HepG2 (cell line): ENCODE results near the gene SCYGR6. TPM values are rescaled to one million over a fixed set of nuclear protein-coding genes. Genes with fewer than 3 reads are reported as not detected.

ENCODE experiments used
- HES4 ChIP-seq: sonication (generic); formaldehyde crosslinking; IDR thresholded peaks from 2 replicates; pipeline ENCODE4 v1.9.0; 2021; ENCODE audit warnings: mild to moderate bottlenecking, missing genetic modification reagents, borderline replicate concordance
- HNRNPUL1 ChIP-seq: fragments of 200-400 bp; formaldehyde crosslinking; IDR thresholded peaks from 2 replicates; pipeline ENCODE4 v1.6.1; 2017; ENCODE audit warnings: low read depth, mild to moderate bottlenecking, low read length, moderate library complexity
- MAFG ChIP-seq: sonication (generic); formaldehyde crosslinking; IDR thresholded peaks from 2 replicates; pipeline ENCODE4 v1.5.1; 2020; ENCODE audit warnings: mild to moderate bottlenecking, missing genetic modification reagents
- POLR2A ChIP-seq, 2 experiments: IDR thresholded peaks; 2 replicates each; pipeline ENCODE4 v1.6.1; 2011; ENCODE audit warnings: low read depth in 2 of 2, low read length in 2 of 2, mild to moderate bottlenecking in 1 of 2, moderate library complexity in 1 of 2; ENCODE audit not compliant: insufficient read depth in 1 of 2
- SAP130 ChIP-seq: IDR thresholded peaks from 2 replicates; pipeline ENCODE4 v1.6.1; 2016; ENCODE audit warnings: low read depth
- SMAD1 ChIP-seq: sonication (generic); formaldehyde crosslinking; IDR thresholded peaks from 2 replicates; pipeline ENCODE4 v1.4.0; 2020; ENCODE audit warnings: missing genetic modification reagents, low read depth, mild to moderate bottlenecking, borderline replicate concordance
- SOX6 ChIP-seq, 2 experiments: fragments of 450-650 bp in 1 of 2; sonication (generic) in 1 of 2; formaldehyde crosslinking in 1 of 2; IDR thresholded peaks; 2 replicates each; pipeline versions ENCODE4 v1.4.0 to v1.6.1; 2017 to 2020; ENCODE audit warnings: antibody characterized with exemption in 1 of 2, mild to moderate bottlenecking in 1 of 2, missing genetic modification reagents in 1 of 2
- STAG1 ChIP-seq: sonication (generic); formaldehyde crosslinking; IDR thresholded peaks from 2 replicates; pipeline ENCODE4 v1.4.0; 2020; ENCODE audit warnings: missing genetic modification reagents
- TAF1 ChIP-seq: sonication (generic); formaldehyde crosslinking; IDR thresholded peaks from 2 replicates; pipeline ENCODE4 v1.4.0; 2020; ENCODE audit warnings: missing genetic modification reagents
- ZFP37 ChIP-seq: sonication (generic); formaldehyde crosslinking; IDR thresholded peaks from 2 replicates; pipeline ENCODE4 v1.4.0; 2020; ENCODE audit warnings: missing genetic modification reagents, borderline replicate concordance
- polyA plus RNA-seq, 8 experiments: library from polyadenylated mRNA; depleted of rRNA in 3 of 8; stranded (reverse) in 7 of 8; unstranded in 1 of 8; fragments of >200 nt; fragmentation: Illumina TruSeq in 4 of 8; extraction: Trizol in 4 of 8; gene quantifications; 2 replicates each; pipeline versions ENCODE4 v1.2.1 to v1.2.3, GENCODE V29; 2011 to 2016; ENCODE audit warnings: low read depth in 4 of 8, missing spikeins in 1 of 8, mixed read lengths in 1 of 8; ENCODE audit not compliant: insufficient read depth in 1 of 8
- total RNA-seq, 5 experiments: library from RNA; depleted of rRNA; stranded (reverse); fragments of >200 nt; fragmentation: Illumina TruSeq; extraction: Trizol; gene quantifications; 2 replicates each; pipeline ENCODE4 v1.2.3, GENCODE V29; 2016; ENCODE audit warnings: low read depth in 1 of 5
- TF ChIP-seq, protein P1 (sequence below): sonication (generic); formaldehyde crosslinking; IDR thresholded peaks from 2 replicates; pipeline ENCODE4 v1.4.0; 2020; ENCODE audit warnings: mild to moderate bottlenecking, missing genetic modification reagents
- TF ChIP-seq, protein P2 (sequence below): sonication (generic); formaldehyde crosslinking; IDR thresholded peaks from 2 replicates; pipeline ENCODE4 v1.4.0; 2020; ENCODE audit warnings: missing genetic modification reagents, borderline replicate concordance
- TF ChIP-seq, protein P3 (sequence below): sonication (generic); formaldehyde crosslinking; IDR thresholded peaks from 2 replicates; pipeline ENCODE4 v1.4.0; 2020; ENCODE audit warnings: missing genetic modification reagents
- TF ChIP-seq, protein P4 (sequence below): sonication (generic); formaldehyde crosslinking; IDR thresholded peaks from 2 replicates; pipeline ENCODE4 v1.5.1; 2020; ENCODE audit warnings: missing genetic modification reagents, mild to moderate bottlenecking, borderline replicate concordance
- TF ChIP-seq, protein P5 (sequence below): IDR thresholded peaks from 2 replicates; pipeline ENCODE4 v1.6.1; 2016; ENCODE audit warnings: low read depth, borderline replicate concordance
- TF ChIP-seq, protein P6 (sequence below): sonication (generic); formaldehyde crosslinking; IDR thresholded peaks from 2 replicates; pipeline ENCODE4 v1.4.0; 2020; ENCODE audit warnings: mild to moderate bottlenecking, low read depth, missing genetic modification reagents
- TF ChIP-seq, protein P7 (sequence below): sonication (generic); formaldehyde crosslinking; IDR thresholded peaks from 2 replicates; pipeline ENCODE4 v1.4.0; 2020; ENCODE audit warnings: mild to moderate bottlenecking, missing genetic modification reagents

The SCYGR6 gene
- total and polyA plus RNA-seq, 2 of the 13 experiments (the other 11 are each of a cell fraction or from before 2014, with no cell fraction given) = not detected

DNA sequence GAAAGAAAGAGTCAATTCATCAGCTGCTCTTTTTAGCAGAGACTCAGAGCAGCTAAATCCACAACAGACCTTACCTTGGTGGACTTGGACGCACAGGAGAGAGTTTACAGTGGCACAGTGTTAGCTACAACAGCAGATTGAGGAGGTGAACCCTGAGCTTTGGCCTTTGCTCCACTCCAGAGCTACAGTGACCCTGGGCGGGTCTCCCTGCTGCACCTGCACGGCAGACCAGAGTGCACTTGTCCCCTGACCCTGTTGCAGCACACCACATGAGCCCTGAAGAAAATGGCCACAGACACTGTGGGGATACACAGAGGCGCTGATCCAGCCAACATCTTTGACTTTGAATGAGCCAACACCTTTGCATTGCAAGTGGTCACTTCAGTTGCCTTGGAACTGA lies 17.7 kb downstream of the SCYGR6 start (continued):
- TF ChIP-seq, protein P1, sequence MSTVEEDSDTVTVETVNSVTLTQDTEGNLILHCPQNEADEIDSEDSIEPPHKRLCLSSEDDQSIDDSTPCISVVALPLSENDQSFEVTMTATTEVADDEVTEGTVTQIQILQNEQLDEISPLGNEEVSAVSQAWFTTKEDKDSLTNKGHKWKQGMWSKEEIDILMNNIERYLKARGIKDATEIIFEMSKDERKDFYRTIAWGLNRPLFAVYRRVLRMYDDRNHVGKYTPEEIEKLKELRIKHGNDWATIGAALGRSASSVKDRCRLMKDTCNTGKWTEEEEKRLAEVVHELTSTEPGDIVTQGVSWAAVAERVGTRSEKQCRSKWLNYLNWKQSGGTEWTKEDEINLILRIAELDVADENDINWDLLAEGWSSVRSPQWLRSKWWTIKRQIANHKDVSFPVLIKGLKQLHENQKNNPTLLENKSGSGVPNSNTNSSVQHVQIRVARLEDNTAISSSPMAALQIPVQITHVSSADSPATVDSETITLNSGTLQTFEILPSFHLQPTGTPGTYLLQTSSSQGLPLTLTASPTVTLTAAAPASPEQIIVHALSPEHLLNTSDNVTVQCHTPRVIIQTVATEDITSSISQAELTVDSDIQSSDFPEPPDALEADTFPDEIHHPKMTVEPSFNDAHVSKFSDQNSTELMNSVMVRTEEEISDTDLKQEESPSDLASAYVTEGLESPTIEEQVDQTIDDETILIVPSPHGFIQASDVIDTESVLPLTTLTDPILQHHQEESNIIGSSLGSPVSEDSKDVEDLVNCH (CRISPR knock-in tag) = no peak
- TF ChIP-seq HNRNPUL1 = no peak
- TF ChIP-seq ZFP37 (CRISPR knock-in tag) = no peak
- no peak for TF ChIP-seq TAF1 (CRISPR knock-in tag)
- TF ChIP-seq, protein P2, sequence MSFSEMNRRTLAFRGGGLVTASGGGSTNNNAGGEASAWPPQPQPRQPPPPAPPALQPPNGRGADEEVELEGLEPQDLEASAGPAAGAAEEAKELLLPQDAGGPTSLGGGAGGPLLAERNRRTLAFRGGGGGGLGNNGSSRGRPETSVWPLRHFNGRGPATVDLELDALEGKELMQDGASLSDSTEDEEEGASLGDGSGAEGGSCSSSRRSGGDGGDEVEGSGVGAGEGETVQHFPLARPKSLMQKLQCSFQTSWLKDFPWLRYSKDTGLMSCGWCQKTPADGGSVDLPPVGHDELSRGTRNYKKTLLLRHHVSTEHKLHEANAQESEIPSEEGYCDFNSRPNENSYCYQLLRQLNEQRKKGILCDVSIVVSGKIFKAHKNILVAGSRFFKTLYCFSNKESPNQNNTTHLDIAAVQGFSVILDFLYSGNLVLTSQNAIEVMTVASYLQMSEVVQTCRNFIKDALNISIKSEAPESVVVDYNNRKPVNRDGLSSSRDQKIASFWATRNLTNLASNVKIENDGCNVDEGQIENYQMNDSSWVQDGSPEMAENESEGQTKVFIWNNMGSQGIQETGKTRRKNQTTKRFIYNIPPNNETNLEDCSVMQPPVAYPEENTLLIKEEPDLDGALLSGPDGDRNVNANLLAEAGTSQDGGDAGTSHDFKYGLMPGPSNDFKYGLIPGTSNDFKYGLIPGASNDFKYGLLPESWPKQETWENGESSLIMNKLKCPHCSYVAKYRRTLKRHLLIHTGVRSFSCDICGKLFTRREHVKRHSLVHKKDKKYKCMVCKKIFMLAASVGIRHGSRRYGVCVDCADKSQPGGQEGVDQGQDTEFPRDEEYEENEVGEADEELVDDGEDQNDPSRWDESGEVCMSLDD = no peak
- TF ChIP-seq SOX6 (IDR thresholded peaks at IDR 0.05) = no peak
- TF ChIP-seq SOX6 (CRISPR knock-in tag; IDR thresholded peaks at IDR 0.05) = peak; percentile 68
- peak; percentile 34; the same call in 1 of the 2 replicates for TF ChIP-seq SAP130 (CRISPR knock-in tag)
- TF ChIP-seq, protein P3, sequence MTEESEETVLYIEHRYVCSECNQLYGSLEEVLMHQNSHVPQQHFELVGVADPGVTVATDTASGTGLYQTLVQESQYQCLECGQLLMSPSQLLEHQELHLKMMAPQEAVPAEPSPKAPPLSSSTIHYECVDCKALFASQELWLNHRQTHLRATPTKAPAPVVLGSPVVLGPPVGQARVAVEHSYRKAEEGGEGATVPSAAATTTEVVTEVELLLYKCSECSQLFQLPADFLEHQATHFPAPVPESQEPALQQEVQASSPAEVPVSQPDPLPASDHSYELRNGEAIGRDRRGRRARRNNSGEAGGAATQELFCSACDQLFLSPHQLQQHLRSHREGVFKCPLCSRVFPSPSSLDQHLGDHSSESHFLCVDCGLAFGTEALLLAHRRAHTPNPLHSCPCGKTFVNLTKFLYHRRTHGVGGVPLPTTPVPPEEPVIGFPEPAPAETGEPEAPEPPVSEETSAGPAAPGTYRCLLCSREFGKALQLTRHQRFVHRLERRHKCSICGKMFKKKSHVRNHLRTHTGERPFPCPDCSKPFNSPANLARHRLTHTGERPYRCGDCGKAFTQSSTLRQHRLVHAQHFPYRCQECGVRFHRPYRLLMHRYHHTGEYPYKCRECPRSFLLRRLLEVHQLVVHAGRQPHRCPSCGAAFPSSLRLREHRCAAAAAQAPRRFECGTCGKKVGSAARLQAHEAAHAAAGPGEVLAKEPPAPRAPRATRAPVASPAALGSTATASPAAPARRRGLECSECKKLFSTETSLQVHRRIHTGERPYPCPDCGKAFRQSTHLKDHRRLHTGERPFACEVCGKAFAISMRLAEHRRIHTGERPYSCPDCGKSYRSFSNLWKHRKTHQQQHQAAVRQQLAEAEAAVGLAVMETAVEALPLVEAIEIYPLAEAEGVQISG = peak; percentile 39; the same call in 1 of the 2 replicates
- no peak for TF ChIP-seq STAG1 (CRISPR knock-in tag)
- no peak for TF ChIP-seq MAFG (CRISPR knock-in tag)
- TF ChIP-seq, protein P4, sequence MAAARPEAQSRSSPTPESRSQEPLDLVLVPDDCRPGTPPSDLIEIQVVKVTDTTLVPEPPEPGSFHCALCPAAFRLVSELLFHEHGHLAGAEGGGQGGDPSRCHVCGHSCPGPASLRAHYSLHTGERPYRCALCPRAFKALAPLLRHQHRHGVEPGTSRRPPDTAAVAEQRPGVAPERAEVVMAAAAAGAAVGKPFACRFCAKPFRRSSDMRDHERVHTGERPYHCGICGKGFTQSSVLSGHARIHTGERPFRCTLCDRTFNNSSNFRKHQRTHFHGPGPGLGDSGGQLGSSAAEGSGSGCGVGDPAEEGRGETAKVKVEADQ (CRISPR knock-in tag) = no peak; the same call in 1 of the 2 replicates
- no peak; the same call in 1 of the 2 replicates for TF ChIP-seq SMAD1 (CRISPR knock-in tag)
- TF ChIP-seq POLR2A (IDR thresholded peaks at IDR 0.05; ENCODE audit: insufficient read depth in 1 of 2, low read depth in 2 of 2, low read length in 2 of 2) = no peak
- TF ChIP-seq, protein P5, sequence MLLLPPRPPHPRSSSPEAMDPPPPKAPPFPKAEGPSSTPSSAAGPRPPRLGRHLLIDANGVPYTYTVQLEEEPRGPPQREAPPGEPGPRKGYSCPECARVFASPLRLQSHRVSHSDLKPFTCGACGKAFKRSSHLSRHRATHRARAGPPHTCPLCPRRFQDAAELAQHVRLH = no peak
- TF ChIP-seq HES4 (CRISPR knock-in tag) = 0 out of 2 replicates have a peak, but pooled peaks have one; percentile 27
- TF ChIP-seq, protein P6, sequence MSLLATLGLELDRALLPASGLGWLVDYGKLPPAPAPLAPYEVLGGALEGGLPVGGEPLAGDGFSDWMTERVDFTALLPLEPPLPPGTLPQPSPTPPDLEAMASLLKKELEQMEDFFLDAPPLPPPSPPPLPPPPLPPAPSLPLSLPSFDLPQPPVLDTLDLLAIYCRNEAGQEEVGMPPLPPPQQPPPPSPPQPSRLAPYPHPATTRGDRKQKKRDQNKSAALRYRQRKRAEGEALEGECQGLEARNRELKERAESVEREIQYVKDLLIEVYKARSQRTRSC (CRISPR knock-in tag) = no peak
- TF ChIP-seq, protein P7, sequence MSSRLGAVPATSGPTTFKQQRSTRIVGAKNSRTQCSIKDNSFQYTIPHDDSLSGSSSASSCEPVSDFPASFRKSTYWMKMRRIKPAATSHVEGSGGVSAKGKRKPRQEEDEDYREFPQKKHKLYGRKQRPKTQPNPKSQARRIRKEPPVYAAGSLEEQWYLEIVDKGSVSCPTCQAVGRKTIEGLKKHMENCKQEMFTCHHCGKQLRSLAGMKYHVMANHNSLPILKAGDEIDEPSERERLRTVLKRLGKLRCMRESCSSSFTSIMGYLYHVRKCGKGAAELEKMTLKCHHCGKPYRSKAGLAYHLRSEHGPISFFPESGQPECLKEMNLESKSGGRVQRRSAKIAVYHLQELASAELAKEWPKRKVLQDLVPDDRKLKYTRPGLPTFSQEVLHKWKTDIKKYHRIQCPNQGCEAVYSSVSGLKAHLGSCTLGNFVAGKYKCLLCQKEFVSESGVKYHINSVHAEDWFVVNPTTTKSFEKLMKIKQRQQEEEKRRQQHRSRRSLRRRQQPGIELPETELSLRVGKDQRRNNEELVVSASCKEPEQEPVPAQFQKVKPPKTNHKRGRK (CRISPR knock-in tag) = peak; percentile 42; the same call in 1 of the 2 replicates
